ENCODE results near the gene SCLY.

SCLY gene

GRCh38 chr2:238077292-238077691 is 16.5 kb downstream of the SCLY start:
- no peak for DNase-seq

DNA sequence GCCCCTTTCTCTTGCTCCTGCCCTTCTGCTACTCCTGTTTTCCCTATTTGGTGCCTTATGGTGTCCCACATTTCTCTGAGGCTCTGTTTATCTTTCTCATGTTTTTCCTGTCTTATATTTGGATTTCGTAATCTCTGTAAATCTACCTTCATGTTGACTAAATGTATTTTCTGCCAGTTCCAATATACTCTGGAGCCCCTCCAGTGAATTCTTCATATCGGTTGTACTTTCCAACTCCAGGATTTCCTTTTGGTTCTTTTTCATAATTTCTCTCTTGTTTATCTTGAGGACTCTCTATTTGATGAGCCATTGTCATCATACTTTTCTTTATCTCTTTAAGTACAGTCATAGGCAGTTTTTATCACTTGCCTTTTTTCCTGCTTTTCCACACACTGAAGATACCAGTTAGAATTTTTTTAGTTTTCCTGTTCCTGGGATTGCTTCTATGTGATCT is 19.1 kb downstream of the SCLY start:
- no peak for DNase-seq

GRCh38 chr2:238080518-238080917 is 19.7 kb downstream of the SCLY start:
- DNase-seq = no peak

DNA sequence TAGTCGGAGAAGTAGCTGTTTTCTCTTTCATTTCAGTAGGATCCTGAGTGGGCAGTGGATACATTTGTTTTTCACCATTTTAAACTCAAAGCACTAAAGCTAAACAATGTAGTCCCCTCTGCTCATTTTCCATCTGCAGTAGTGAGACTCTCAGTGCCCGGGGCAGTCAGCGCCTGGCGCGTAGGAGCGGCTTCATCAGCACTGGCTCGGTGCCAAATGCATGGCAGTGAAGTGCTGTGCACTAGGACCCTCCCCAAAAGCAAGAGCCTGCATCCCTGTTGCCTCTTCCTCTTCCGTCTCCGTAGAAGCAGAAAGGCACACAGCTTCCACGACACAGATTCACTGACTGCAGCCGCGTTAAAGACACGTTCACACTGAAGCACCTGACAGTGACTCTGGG is 20.3 kb downstream of the SCLY start:
- no peak for DNase-seq

- DNase-seq = no peak
Observed at GRCh38 chr2:238081561-238081960, 20.8 kb downstream of the SCLY start.

- no peak for DNase-seq
Observed at GRCh38 chr2:238082151-238082550, 21.4 kb downstream of the SCLY start.

DNA sequence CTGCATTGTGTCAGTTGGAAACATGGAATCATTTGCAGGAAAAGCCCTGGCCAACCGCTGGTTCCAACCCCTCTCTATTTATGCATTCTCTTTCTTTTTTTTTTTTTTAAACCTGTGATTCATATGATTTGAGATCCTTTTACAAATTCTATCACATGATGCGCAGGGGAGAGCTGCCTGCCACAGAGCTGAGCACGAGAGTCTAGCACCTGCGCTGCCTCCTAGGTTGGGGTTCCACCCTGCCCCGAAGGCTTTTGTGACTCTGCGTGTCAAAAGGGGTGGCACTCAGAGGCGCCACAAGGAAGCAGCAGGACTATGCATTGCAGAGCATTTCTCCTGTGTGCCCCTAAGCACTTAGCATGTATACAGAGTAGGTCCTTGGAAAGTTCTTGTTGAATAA is 22.0 kb downstream of the SCLY start:
- no peak for DNase-seq

- DNase-seq = no peak
Observed at GRCh38 chr2:238083919-238084318, 23.1 kb downstream of the SCLY start.

- DNase-seq = no peak
Observed at GRCh38 chr2:238084761-238085160, 24.0 kb downstream of the SCLY start.

DNA sequence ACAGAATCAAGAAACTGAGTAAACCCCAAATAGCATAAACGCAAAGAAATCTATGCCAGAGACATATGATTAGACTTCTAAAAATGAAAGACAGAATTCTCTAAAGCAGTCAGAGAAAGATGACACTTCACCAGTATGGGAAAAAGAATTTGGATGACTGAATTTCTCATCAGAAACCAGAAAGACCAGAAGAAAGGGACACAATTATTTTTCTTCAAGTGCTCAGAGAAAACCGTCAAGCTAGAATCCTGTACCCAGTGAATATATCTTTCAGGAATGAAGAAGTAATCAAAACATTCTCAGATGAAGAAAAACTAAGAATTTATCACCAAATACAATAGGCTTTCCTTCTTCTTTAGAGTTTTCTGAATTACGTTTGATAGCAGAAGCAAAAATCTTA is 25.1 kb downstream of the SCLY start:
- no peak for DNase-seq

DNA sequence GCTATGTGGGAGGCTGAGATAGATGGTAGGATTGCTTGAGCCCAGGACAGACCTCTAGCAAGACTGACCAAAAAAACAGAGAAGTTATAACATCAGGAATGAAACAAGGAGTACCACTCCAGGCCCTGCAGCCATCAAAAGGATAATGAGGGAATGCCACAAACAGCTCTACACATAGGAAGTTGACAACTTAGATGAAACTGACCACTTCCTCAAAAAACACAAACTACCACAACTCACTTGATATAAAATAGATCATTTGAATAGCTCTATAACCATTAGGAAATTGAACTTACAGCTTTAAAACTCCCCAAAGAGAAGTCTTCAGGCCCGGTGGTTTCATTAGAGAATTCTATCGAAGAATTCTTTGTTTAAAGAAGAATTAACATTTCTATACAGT is 26.4 kb downstream of the SCLY start:
- DNase-seq = no peak

DNA sequence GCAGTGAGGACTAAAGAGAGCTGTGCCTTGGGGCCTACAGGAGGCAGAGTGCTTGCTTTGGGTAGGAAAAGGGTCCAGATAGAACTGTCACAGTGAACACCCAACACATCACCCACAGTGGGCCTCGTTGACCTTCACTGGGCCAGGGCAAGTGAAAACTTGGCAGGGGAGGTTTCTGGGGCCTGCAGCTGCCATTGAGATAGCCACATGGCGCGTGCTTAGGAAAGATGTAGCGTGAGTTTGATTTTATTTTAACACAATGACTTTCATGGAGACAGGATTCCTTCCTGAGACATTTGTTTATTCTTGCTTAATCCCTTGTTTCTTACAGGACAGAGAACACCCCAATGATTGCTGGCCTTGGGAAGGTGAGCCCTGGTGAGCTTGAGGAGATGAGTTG is 30.1 kb downstream of the SCLY start:
- no peak for DNase-seq

DNA sequence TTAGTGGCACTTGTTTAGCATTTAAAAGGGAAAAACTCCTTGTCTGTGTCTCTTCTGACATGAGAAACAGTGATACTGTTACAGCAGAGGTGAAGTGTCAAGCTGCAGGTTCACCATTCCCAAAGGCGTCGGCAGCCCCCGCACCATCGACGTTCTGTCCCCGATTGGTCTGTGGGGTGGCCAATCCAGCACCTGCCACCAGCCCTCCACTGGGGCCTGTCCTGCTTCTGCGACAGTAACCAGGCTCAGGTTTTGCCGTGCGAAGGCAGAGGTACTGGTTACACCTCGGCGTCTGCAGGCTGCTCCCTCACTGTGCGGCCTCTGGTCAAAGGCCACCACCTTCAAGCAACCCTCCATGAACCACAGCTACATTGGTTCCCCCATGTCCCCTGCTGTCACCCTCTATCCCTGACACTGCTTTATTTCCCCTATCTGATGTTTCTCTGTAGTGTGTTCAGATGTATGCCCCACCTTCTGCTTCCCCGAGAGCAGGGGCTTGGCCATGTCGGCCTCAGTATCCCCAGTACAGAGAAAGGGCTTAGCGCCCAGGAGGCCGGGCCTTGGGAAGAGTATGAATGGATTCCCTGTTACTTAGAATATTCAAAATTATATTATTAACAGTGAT is 30.7 kb downstream of the SCLY start:
- no peak for DNase-seq

GRCh38 chr2:238092486-238093035 is 31.8 kb downstream of the SCLY start:
- no peak for DNase-seq

GRCh38 chr2:238093181-238094140 is 32.7 kb downstream of the SCLY start:
- DNase-seq = peak; percentile 51

GRCh38 chr2:238094438-238095022 is 33.7 kb downstream of the SCLY start:
- DNase-seq = peak; percentile 42

GRCh38 chr2:238095143-238095542 is 34.3 kb downstream of the SCLY start:
- peak; percentile 37 for DNase-seq

- DNase-seq = peak; percentile 45
Observed at GRCh38 chr2:238096311-238097011, 35.7 kb downstream of the SCLY start.

DNA sequence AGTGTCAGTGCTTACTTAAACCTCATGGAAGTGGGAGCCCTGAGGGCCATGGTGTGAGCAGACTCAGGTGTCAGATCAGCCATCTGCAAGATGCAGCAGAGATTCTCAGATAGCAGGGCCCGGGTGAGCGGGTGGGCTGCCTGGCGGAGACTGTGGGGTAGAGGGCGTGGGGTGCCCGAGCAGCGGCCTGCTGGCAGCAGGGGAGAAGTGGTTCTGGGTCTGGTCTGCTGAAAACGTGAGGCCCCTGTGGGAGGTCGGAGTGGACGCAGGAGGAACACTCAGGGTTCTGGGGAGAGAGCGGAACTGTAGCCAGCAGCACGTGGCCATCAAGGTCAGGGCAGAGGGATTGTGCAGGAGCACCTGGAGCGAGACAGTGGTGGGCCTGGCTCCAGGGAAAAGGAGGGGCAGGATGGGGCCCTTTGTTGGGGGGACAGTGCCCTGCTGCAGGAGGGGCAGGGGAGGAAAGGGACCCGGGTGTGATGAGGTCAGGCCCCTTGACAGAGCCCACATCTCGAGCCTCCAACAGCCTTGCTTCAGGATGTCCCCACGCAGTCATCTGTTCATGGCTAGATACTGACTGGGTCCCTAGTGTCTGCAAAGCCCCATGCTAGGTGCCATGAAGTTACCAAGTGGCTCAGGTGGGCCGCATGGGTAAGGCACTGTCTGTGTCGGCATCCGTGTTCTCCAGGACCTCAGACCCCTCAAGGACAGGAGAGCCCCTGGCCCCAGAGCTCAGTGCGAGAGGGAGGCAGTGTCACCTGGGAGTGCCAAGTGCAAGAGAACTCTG is 36.6 kb downstream of the SCLY start:
- peak; percentile 46 for DNase-seq

- DNase-seq = peak; percentile 77
Observed at GRCh38 chr2:238097988-238098871, 37.4 kb downstream of the SCLY start.
